ENCODE results near the gene NDRG3.
"Not testable (repeated sequence)": the region's sequence is repeated elsewhere in the genome, so short reads cannot be mapped to it uniquely, and the experiment has no call there.

Gene NDRG3

DNA sequence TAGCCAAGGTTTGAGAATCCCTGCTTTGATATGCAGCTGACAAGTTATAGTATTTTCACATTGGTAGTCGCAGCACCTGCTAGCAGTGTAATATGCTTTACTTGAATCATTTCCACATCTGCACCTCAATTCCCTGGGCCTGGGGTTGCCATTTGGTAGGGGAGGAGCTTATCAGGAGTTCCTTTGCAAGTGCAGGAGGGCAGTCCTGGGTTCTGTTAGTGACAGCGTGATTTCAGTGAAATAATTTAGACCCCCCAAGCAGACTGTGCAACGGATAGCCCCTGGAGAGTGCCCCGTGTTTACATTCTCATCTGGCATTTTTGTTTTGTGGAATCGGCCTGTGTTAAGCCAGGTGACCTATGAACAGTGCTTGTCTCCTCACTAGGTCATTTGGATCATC lies 134.3 kb downstream of the NDRG3 start:
- Mint-ChIP-seq H3K4me1 (peaks cover 11 to 15% of the 10 kb centered on the region in 2 donors), H3K36me3 (peaks cover 27 to 53% of the 10 kb centered on the region in 2 donors), H3K27ac (no peak overlapping the region), H3K4me3 (no peak overlapping the region), H3K27me3 (no peaks in the 10 kb centered on the region), H3K9me3 (no peaks in the 10 kb centered on the region)
- DNase-seq (no peak), ATAC-seq (replicated peaks) (no peak)

DNA sequence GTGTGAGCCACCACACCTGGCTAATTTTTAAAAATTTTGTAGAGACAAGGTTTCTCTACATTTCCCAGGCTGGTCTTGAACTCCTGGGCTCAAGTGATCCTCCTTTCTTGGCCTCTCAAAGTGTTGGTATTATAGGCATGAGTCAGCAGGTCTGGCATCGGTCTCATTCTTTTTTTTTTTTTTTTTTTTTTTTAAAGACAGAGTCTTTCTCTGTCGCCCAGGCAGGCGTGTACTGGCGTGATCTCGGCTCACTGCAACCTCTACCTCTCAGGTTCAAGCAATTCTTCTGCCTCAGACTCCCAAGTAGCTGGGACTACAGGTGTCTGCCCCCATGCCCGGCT lies 137.5 kb downstream of the NDRG3 start:
- not testable (repeated sequence) for H3K27me3 Mint-ChIP-seq; ATAC-seq (replicated peaks); H3K4me3 Mint-ChIP-seq; H3K9me3 Mint-ChIP-seq; DNase-seq; H3K27ac Mint-ChIP-seq
- Mint-ChIP-seq H3K4me1 (peaks cover 20 to 35% of the 10 kb centered on the region in 2 donors), H3K36me3 (peaks cover 16 to 34% of the 10 kb centered on the region in 2 donors)

DNA sequence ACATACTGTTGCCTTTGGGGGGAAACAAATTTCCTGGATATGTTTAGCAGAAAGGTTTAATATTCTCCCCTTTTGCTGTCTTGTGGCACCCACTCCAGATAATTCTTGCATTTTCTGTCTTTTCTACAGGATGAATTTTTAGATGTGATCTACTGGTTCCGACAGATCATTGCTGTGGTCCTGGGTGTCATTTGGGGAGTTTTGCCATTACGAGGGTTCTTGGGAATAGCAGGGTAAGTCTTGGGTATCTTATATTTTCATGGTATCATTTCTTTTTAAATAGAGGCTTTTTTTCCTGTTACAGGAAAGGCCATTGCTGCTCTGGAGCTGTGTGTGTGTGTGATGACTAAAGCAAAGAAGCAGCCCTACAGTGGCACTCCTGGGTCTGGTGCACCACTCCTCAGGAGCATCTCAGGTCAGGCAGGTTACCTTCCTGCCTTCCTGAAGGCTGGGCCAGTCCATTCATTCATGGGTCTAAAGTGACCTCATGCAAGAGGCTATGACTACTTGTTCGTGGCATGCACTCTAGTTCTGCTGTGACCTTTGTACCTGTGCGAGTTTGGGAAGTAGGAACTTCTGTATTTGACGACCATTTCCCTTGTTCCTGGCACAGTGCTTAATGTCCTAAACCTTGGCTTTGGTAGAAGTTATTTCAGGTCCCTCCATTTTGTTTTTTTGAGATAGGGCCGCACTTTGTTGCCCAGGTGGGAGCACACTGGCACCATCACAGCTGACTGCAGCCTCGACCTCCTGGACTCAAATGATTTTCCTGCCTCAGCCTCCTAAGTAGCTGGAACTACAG lies 138.1 kb downstream of the NDRG3 start:
- Mint-ChIP-seq H3K27me3 (no peaks in the 10 kb centered on the region), H3K4me1 (peaks cover 20 to 35% of the 10 kb centered on the region in 2 donors), H3K27ac (peak overlapping the region; percentile 37), H3K4me3 (peak overlapping the region; percentile 99 to 100), H3K36me3 (peaks cover 14 to 29% of the 10 kb centered on the region in 2 donors), H3K9me3 (no peaks in the 10 kb centered on the region)
- ATAC-seq (replicated peaks) (no peak), DNase-seq (no peak)

DNA sequence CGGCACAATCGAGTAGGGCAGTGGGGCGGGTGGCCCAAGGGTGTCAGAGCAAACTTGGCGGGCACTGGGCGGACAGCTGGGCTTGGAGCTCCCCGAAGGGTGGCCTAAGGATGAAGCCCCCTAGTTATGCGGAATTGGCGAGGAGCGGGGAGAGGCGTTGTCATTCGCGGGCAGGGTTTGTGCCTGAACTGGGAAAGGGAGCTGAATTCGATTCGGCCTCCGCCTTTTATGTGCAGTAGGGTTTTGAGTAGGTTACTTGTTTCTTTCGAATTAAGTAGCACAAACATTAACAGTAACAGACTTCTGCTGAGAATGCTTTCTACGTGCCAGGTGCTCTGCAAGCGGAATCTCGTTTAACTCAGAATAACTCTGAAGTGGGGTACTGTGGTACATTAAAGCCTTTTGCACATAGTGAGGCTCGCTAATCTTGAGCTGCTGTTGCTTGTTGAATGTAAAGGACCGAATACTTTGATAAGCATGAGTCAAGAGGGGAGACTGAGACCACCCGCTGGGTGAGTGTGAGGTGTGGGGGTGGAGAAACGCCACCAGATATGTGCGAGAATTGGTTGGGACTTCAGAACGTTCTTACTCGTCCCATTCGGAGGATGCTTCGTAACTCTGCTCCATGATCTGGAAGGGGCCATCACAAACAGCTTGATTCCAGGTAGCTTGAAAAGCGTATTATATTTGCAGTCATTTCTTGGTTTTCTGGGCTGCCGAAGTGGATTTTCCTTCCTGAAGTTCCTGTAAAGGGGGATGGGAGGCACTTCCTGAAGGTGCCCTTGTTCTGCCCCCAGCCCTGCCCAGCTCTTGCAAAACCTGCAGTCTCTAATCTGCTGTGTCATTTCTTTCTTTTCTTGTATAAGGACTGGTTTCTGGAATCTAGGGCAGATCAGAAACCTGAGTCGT lies 139.5 kb downstream of the NDRG3 start:
- Mint-ChIP-seq H3K4me3 (peak overlapping the region; percentile 99 to 100), H3K27me3 (no peaks in the 10 kb centered on the region), H3K9me3 (no peaks in the 10 kb centered on the region), H3K36me3 (peaks cover 10 to 22% of the 10 kb centered on the region in 2 donors), H3K27ac (peak overlapping the region; percentile 99), H3K4me1 (peaks cover 22 to 46% of the 10 kb centered on the region in 2 donors)
- no peak for DNase-seq
- ATAC-seq (replicated peaks), result no peak

DNA sequence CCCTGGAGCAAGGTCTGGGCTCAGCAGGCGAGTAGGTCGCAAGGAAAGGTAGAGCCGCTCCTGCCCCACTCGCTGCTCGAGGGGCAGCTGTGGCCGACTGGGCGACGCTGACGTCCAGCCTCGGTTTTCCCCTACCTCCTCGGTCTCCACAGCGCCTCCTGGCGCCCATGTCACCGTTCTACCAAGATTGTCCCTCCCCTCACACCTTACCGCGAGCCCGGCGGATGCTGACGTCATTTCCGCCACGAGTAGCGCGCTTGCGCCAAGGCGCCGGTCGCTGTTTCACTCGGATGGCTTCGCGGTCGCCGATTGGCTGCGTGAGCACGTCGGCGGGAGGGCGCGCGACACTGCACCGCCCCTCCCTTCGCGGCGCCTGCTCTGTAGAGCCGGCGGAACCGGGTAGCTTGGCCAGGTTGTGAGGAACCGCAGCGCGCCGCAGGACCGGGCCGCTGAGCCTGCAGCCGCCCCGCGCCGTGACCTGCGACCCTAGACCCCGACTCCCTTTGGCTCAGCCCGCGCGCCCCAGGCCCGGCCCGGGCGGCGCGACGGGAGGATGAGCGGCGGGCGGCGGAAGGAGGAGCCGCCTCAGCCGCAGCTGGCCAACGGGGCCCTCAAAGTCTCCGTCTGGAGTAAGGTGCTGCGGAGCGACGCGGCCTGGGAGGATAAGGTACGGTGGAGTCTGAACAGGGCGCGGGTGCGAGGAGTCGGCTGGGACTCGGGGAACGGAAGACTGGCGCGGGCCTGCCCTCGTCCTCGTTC lies 140.3 kb downstream of the NDRG3 start, which contains the start of gene RAB5IF:
TSS of gene RAB5IF (plus strand) at position 381 of the 759 bp plus-strand sequence. CDS start at position 554, 173 bp downstream.
- H3K27ac Mint-ChIP-seq, result peak within 1 kb of the TSS; percentile 99
- peaks cover 23 to 50% of the 10 kb centered on the region in 2 donors for H3K4me1 Mint-ChIP-seq
- peak within 1 kb of the TSS; percentile 99 to 100 for H3K4me3 Mint-ChIP-seq
- ATAC-seq (replicated peaks), result peak; percentile 85 to 89
- peaks cover 10 to 20% of the 10 kb centered on the region in 2 donors for H3K36me3 Mint-ChIP-seq
- DNase-seq, result peak; percentile 99
- H3K27me3 Mint-ChIP-seq, result no peaks in the 10 kb centered on the region
- no peaks in the 10 kb centered on the region for H3K9me3 Mint-ChIP-seq

DNA sequence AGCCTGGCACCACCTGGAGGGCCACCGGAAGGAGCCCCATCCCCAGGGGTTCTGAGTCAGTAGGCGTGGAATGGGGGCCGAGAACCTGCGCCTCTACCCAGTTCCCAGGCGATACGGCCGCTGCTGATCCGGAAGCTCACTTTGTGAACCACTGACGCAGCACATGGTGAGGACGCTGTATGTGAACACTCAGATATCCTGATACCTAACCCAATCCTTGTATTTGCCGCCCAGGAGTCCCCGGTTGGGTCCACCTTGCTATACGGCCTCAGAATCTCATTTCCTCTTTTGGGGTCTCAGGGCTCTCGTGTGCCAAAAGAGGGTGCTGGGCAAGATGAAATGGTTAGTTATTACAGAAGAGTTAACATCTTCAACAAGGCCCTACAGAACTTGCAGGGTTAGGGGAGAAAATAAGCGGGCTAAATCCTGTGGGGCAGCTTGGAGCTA lies 140.9 kb downstream of the NDRG3 start:
- peak; percentile 63 to 66 for ATAC-seq (replicated peaks)
- peak overlapping the region; percentile 99 for H3K27ac Mint-ChIP-seq
- H3K27me3 Mint-ChIP-seq, result no peaks in the 10 kb centered on the region
- no peaks in the 10 kb centered on the region for H3K9me3 Mint-ChIP-seq
- H3K36me3 Mint-ChIP-seq, result peaks cover 10 to 21% of the 10 kb centered on the region in 2 donors
- H3K4me3 Mint-ChIP-seq, result peak overlapping the region; percentile 99 to 100
- DNase-seq, result peak; percentile 75
- peaks cover 25 to 56% of the 10 kb centered on the region in 2 donors for H3K4me1 Mint-ChIP-seq
